Measurements from ENCODE around the gene SLC4A2. TPM values are rescaled to one million over a fixed set of nuclear protein-coding genes. Genes with fewer than 3 reads are reported as not detected.

Gene SLC4A2
- total RNA-seq, 1 experiment from 2014 or later = 249 TPM

GRCh38 chr7:151012911-151013347, 46.5 kb upstream of the SLC4A2 start:
- TF ChIP-seq CTCF (IDR thresholded peaks at IDR 0.05; ENCODE audit: insufficient read depth in 1 of 2, low read depth in 1 of 2, low read length in 1 of 2, severe bottlenecking in 1 of 2, unreplicated experiment in 1 of 2) = peak in 1 of 2 experiments; percentile 60
- Histone ChIP-seq H3K4me3 (ENCODE audit: low read depth, low read length) (no peak overlapping the region), H3K36me3 (ENCODE audit: control insufficient read depth, insufficient read depth, low read length) (no peaks in the 10 kb centered on the region), H3K4me1 (peaks cover 27% of the 10 kb centered on the region), H3K9me3 (no peaks in the 10 kb centered on the region), H3K27me3 (replicated peaks; ENCODE audit: control insufficient read depth, insufficient read depth, low read length) (no peaks in the 10 kb centered on the region)
- Mint-ChIP-seq H3K27ac (ENCODE audit: unreplicated experiment) (peak overlapping the region; percentile 53), H3K4me1 (ENCODE audit: low read depth, unreplicated experiment) (peaks cover 10% of the 10 kb centered on the region), H3K4me3 (ENCODE audit: unreplicated experiment) (no peak overlapping the region), H3K27me3 (ENCODE audit: insufficient read depth, unreplicated experiment) (no peaks in the 10 kb centered on the region), H3K9me3 (ENCODE audit: unreplicated experiment) (no peaks in the 10 kb centered on the region), H3K36me3 (ENCODE audit: insufficient read depth, unreplicated experiment) (no peaks in the 10 kb centered on the region)
- no TSS peak for BruUV-seq (replicated peaks)
- intact Hi-C loops (cut with micrococcal nuclease; ENCODE audit: unreplicated experiment) = loop anchor here (1.0 to 5.0 kb wide), 2 partner anchors 15 to 99 kb away; partner anchors contain the start of gene ABCB8
- peak in 1 of 2 experiments; percentile 57 for DNase-seq
- POLR2A ChIA-PET = no interaction called here
- CTCF ChIA-PET = interaction anchor here (1.1 to 1.2 kb wide), 2 partner anchors 15 to 50 kb away, joined by 3 to 5 read pairs; partner anchors contain the start of gene ABCB8

DNA sequence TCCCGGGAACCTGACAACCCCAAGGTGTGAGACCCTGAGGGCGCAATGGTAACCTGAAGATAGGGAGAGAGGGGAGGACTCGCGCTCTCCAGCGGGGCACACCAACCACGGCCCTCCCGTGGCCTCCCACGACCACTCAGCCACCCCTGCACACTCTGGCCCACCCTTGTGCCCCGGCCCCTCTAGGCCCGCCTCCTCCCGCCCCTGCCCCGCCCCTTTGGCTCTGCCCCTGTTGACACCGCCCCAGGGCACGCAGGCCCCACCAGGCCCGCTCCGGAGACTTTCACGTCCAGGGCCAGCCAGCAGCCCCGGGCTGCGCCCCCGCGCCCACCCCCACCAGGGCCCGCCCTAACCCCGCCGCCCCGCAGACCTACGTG, 46.0 kb upstream of the SLC4A2 start:
- Mint-ChIP-seq H3K4me3 (ENCODE audit: unreplicated experiment) (no peak overlapping the region), H3K4me1 (ENCODE audit: low read depth, unreplicated experiment) (peaks cover 10% of the 10 kb centered on the region), H3K27ac (ENCODE audit: unreplicated experiment) (no peak overlapping the region), H3K9me3 (ENCODE audit: unreplicated experiment) (no peaks in the 10 kb centered on the region), H3K36me3 (ENCODE audit: insufficient read depth, unreplicated experiment) (no peaks in the 10 kb centered on the region), H3K27me3 (ENCODE audit: insufficient read depth, unreplicated experiment) (no peaks in the 10 kb centered on the region)
- CTCF ChIA-PET = no interaction called here
- H3K27me3 ChIP-seq (replicated peaks; ENCODE audit: control insufficient read depth, insufficient read depth, low read length) = no peaks in the 10 kb centered on the region
- H3K9me3 ChIP-seq = no peaks in the 10 kb centered on the region
- intact Hi-C loops (cut with micrococcal nuclease; ENCODE audit: unreplicated experiment) = loop anchor here (1.0 to 5.0 kb wide), 2 partner anchors 15 to 99 kb away; partner anchors contain the start of gene ABCB8
- no peak overlapping the region for H3K4me3 ChIP-seq (ENCODE audit: low read depth, low read length)
- POLR2A ChIA-PET = no interaction called here
- no peak for TF ChIP-seq CTCF (IDR thresholded peaks at IDR 0.05; ENCODE audit: insufficient read depth in 1 of 2, low read depth in 1 of 2, low read length in 1 of 2, severe bottlenecking in 1 of 2, unreplicated experiment in 1 of 2)
- no peaks in the 10 kb centered on the region for H3K36me3 ChIP-seq (ENCODE audit: control insufficient read depth, insufficient read depth, low read length)
- no peak for DNase-seq
- peaks cover 29% of the 10 kb centered on the region for H3K4me1 ChIP-seq
- BruUV-seq (replicated peaks) = no TSS peak

GRCh38 chr7:151013733-151014497, 45.5 kb upstream of the SLC4A2 start:
- peaks cover 10% of the 10 kb centered on the region for H3K4me1 Mint-ChIP-seq (ENCODE audit: low read depth, unreplicated experiment)
- Histone ChIP-seq H3K9me3 (no peaks in the 10 kb centered on the region), H3K27me3 (replicated peaks; ENCODE audit: control insufficient read depth, insufficient read depth, low read length) (no peaks in the 10 kb centered on the region), H3K4me1 (peaks cover 31% of the 10 kb centered on the region), H3K4me3 (ENCODE audit: low read depth, low read length) (no peak overlapping the region), H3K36me3 (ENCODE audit: control insufficient read depth, insufficient read depth, low read length) (no peaks in the 10 kb centered on the region)
- peak overlapping the region; percentile 66 for H3K27ac Mint-ChIP-seq (ENCODE audit: unreplicated experiment)
- ChIA-PET CTCF (interaction anchor here (1.0 kb wide), 1 partner anchor 49 kb away, joined by 6 read pairs; no protein-coding TSS in a partner anchor), POLR2A (no interaction called here)
- DNase-seq = peak in 1 of 2 experiments; percentile 64
- intact Hi-C loops (cut with micrococcal nuclease; ENCODE audit: unreplicated experiment) = loop anchor here (1.0 to 5.0 kb wide), 2 partner anchors 14 to 98 kb away; partner anchors contain the start of gene ABCB8
- H3K27me3 Mint-ChIP-seq (ENCODE audit: insufficient read depth, unreplicated experiment) = no peaks in the 10 kb centered on the region
- no peaks in the 10 kb centered on the region for H3K9me3 Mint-ChIP-seq (ENCODE audit: unreplicated experiment)
- H3K36me3 Mint-ChIP-seq (ENCODE audit: insufficient read depth, unreplicated experiment) = no peaks in the 10 kb centered on the region
- H3K4me3 Mint-ChIP-seq (ENCODE audit: unreplicated experiment) = peak overlapping the region; percentile 61
- TF ChIP-seq CTCF (IDR thresholded peaks at IDR 0.05; ENCODE audit: insufficient read depth in 1 of 2, low read depth in 1 of 2, low read length in 1 of 2, severe bottlenecking in 1 of 2, unreplicated experiment in 1 of 2) = no peak
- no TSS peak for BruUV-seq (replicated peaks)

Measured in Caco-2 (cell line).